ENCODE data around the gene DDIT4. TPM values are rescaled to one million over a fixed set of nuclear protein-coding genes. Genes with fewer than 3 reads are reported as not detected.
A peak's percentile ranks its signal among the peaks of the same experiment; 100 is the strongest.

DDIT4 gene
- total and polyA plus RNA-seq, 9 of the 15 experiments (the other 6 are each of a cell fraction or from before 2014, with no cell fraction given), result 8.2 to 675 (median 159) TPM

DNA sequence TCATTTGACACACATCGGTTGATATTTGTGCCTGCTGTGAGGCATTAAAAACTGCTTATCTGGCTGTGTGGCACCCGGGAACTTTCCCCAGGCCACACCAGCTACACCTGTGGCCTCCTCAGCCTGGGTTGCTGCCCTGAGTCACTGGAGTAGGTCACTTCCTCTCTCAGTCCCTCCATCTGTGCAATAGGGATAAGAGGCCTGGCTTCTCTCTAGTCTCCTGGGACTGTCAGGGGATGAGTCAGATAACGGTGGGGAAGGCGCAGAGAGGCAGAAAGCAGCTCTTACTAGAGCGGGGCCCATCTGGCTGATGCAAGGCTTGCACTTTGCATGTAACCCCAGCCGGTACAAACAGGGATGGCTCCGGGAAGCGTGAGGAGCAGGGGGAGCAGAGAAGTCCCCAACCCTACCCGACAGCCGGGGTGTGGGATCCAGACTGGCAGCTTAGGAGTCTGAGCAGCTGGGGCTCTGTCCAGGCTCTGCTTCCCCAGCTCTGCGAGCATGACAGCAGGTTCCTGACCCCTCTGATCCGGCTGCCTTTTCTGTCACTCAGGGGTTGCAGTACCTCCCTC lies 47.0 kb downstream of the DDIT4 start (continued):
- peak; percentile 92 for TF ChIP-seq ZBTB33 (CRISPR knock-in tag; IDR thresholded peaks at IDR 0.05)
- TF ChIP-seq POLR3G (IDR thresholded peaks at IDR 0.05; ENCODE audit: extremely low read depth, insufficient read length, insufficient replicate concordance), result no peak
- TF ChIP-seq ZNF75A (CRISPR knock-in tag; IDR thresholded peaks at IDR 0.05), result no peak
- peak; percentile 36; the same call in 1 of the 2 replicates for TF ChIP-seq HIVEP1 (CRISPR knock-in tag; IDR thresholded peaks at IDR 0.05)
- TF ChIP-seq ILF3 (IDR thresholded peaks at IDR 0.05; ENCODE audit: borderline replicate concordance), result no peak
- TF ChIP-seq FOXJ2 (tag; IDR thresholded peaks at IDR 0.05), result peak; percentile 95
- TF ChIP-seq ZNF174 (CRISPR knock-in tag; IDR thresholded peaks at IDR 0.05), result no peak
- TF ChIP-seq ZNF668 (CRISPR knock-in tag; IDR thresholded peaks at IDR 0.05), result no peak
- no peak for TF ChIP-seq ZNF785 (CRISPR knock-in tag; IDR thresholded peaks at IDR 0.05)
